GM21717 (cell line): ENCODE measurements around the gene CPEB4.
A peak's percentile ranks its signal among the peaks of the same experiment; 100 is the strongest.

Source experiments
- ATAC-seq: cut with Tn5 transposase; IDR thresholded peaks from one replicate; pipeline ENCODE4 v1.9.1; 2021; ENCODE audit warnings: mild to moderate bottlenecking, moderate library complexity; ENCODE audit not compliant: unreplicated experiment

The CPEB4 gene

GRCh38 chr5:173887610-173888472 is at the start of gene CPEB4:
CPEB4 (plus strand) TSS chr5:173888349; CDS start chr5:173889734, 1,385 bp downstream.
- ATAC-seq, result peak; percentile 92

GRCh38 chr5:173839117-173839713 is 48.9 kb upstream of the CPEB4 start:
- ATAC-seq, result no peak

- no peak for ATAC-seq
Observed at GRCh38 chr5:173840111-173840983, 47.8 kb upstream of the CPEB4 start.

- ATAC-seq, result no peak
Observed at GRCh38 chr5:173841710-173842109, 46.4 kb upstream of the CPEB4 start.

- ATAC-seq, result no peak
Observed at GRCh38 chr5:173843794-173844193, 44.4 kb upstream of the CPEB4 start.

- no peak for ATAC-seq
Observed at GRCh38 chr5:173845321-173845720, 42.8 kb upstream of the CPEB4 start.

GRCh38 chr5:173846929-173847501 is 41.1 kb upstream of the CPEB4 start:
- no peak for ATAC-seq

GRCh38 chr5:173848986-173849596 is 39.1 kb upstream of the CPEB4 start:
- no peak for ATAC-seq

- ATAC-seq, result no peak
Observed at GRCh38 chr5:173849908-173850307, 38.2 kb upstream of the CPEB4 start.

GRCh38 chr5:173850659-173851058 is 37.5 kb upstream of the CPEB4 start:
- no peak for ATAC-seq

- ATAC-seq, result no peak
Observed at GRCh38 chr5:173851595-173852243, 36.4 kb upstream of the CPEB4 start.

GRCh38 chr5:173852790-173853359 is 35.3 kb upstream of the CPEB4 start:
- no peak for ATAC-seq

GRCh38 chr5:173853370-173854131 is 34.6 kb upstream of the CPEB4 start:
- no peak for ATAC-seq

GRCh38 chr5:173855162-173855994 is 32.8 kb upstream of the CPEB4 start:
- no peak for ATAC-seq

GRCh38 chr5:173855995-173856656 is 32.0 kb upstream of the CPEB4 start:
- ATAC-seq, result no peak

- no peak for ATAC-seq
Observed at GRCh38 chr5:173857234-173857633, 30.9 kb upstream of the CPEB4 start.

GRCh38 chr5:173858021-173858669 is 30.0 kb upstream of the CPEB4 start:
- no peak for ATAC-seq
